Progenitor cell of endocrine pancreas (in vitro differentiated cells): ENCODE measurements around the gene CHD1L. TPM values are rescaled to one million over a fixed set of nuclear protein-coding genes. Genes with fewer than 3 reads are reported as not detected.

Experiments
- DNase-seq: peaks from one replicate; pipeline ENCODE4 v3.0.0; 2021; ENCODE audit warnings: low spot score; ENCODE audit not compliant: unreplicated experiment
- H3K27ac Mint-ChIP-seq: 2 replicates; pipeline ENCODE4 v1.8.0; 2021; ENCODE audit warnings: mild to moderate bottlenecking, moderate library complexity, mixed read lengths
- H3K27me3 Mint-ChIP-seq: 2 replicates; pipeline ENCODE4 v1.8.0; 2021; ENCODE audit warnings: mixed read lengths
- H3K36me3 Mint-ChIP-seq: 2 replicates; pipeline ENCODE4 v1.8.0; 2022; ENCODE audit warnings: mixed read lengths; ENCODE audit not compliant: insufficient read depth
- H3K4me1 Mint-ChIP-seq: 2 replicates; pipeline ENCODE4 v1.8.0; 2021; ENCODE audit warnings: low read depth, mixed read lengths
- H3K4me3 Mint-ChIP-seq: 2 replicates; pipeline ENCODE4 v1.8.0; 2021; ENCODE audit warnings: low read depth, mild to moderate bottlenecking, moderate library complexity, mixed read lengths
- H3K9me3 Mint-ChIP-seq: 2 replicates; pipeline ENCODE4 v1.8.0; 2021; ENCODE audit warnings: low read depth, mixed read lengths
- total RNA-seq: library from RNA; stranded (reverse); gene quantifications from 2 replicates; pipeline ENCODE4 v1.2.1, GENCODE V29; 2021
- TF ChIP-seq, protein P1 (sequence below): fragments of 200-600 bp; sonication (generic); IDR thresholded peaks from one replicate; pipeline ENCODE4 v1.5.0; 2021; ENCODE audit warnings: antibody characterized with exemption, mild to moderate bottlenecking; ENCODE audit not compliant: unreplicated experiment

The CHD1L gene
- total RNA-seq, 1 donor from 2014 or later: 79.6 TPM

- peaks cover 11% of the 10 kb centered on the region for H3K4me1 Mint-ChIP-seq
- TF ChIP-seq, protein P1, sequence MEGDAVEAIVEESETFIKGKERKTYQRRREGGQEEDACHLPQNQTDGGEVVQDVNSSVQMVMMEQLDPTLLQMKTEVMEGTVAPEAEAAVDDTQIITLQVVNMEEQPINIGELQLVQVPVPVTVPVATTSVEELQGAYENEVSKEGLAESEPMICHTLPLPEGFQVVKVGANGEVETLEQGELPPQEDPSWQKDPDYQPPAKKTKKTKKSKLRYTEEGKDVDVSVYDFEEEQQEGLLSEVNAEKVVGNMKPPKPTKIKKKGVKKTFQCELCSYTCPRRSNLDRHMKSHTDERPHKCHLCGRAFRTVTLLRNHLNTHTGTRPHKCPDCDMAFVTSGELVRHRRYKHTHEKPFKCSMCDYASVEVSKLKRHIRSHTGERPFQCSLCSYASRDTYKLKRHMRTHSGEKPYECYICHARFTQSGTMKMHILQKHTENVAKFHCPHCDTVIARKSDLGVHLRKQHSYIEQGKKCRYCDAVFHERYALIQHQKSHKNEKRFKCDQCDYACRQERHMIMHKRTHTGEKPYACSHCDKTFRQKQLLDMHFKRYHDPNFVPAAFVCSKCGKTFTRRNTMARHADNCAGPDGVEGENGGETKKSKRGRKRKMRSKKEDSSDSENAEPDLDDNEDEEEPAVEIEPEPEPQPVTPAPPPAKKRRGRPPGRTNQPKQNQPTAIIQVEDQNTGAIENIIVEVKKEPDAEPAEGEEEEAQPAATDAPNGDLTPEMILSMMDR: no peak
- H3K27me3 Mint-ChIP-seq: no peaks in the 10 kb centered on the region
- H3K27ac Mint-ChIP-seq: peak overlapping the region; percentile 43
- peaks cover 8% of the 10 kb centered on the region for H3K9me3 Mint-ChIP-seq
- peaks cover 15% of the 10 kb centered on the region for H3K36me3 Mint-ChIP-seq
- no peak overlapping the region for H3K4me3 Mint-ChIP-seq
- no peak for DNase-seq
Measured at GRCh38 chr1:147252540-147252939, 10.1 kb downstream of the CHD1L start.

DNA sequence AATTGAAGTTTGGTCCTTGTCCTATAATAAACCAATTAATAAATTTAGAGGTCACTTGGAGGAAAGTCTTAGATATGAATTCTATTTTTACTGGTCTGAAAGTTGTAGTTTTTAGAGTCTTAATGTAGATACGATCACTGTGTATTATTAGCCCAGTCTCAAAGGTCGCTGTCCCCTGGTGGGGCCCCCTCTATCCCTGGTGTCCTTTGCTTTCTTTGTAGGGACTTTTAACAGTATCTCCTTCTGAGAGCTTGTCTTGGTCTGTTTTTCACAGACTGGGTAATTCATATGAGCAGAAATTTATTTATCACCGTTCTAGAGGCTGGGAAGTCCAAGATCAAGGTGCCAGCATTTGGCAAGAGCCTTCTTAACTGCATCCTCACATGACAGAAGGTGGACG, 18.5 kb downstream of the CHD1L start:
- H3K36me3 Mint-ChIP-seq: peaks cover 22% of the 10 kb centered on the region
- H3K27ac Mint-ChIP-seq: no peak overlapping the region

GRCh38 chr1:147264158-147264768, 21.8 kb downstream of the CHD1L start:
- H3K27me3 Mint-ChIP-seq: no peaks in the 10 kb centered on the region
- H3K36me3 Mint-ChIP-seq: peaks cover 39% of the 10 kb centered on the region
- no peak for DNase-seq
- TF ChIP-seq, protein P1: no peak
- no peaks in the 10 kb centered on the region for H3K9me3 Mint-ChIP-seq
- H3K27ac Mint-ChIP-seq: no peak overlapping the region
- H3K4me1 Mint-ChIP-seq: no peaks in the 10 kb centered on the region
- no peak overlapping the region for H3K4me3 Mint-ChIP-seq

More for the DNA sequence above, 18.5 kb downstream of the CHD1L start:
- TF ChIP-seq, protein P1: no peak
- no peak for DNase-seq
- H3K27me3 Mint-ChIP-seq: no peaks in the 10 kb centered on the region
- H3K4me3 Mint-ChIP-seq: no peak overlapping the region
- peaks cover 2% of the 10 kb centered on the region for H3K4me1 Mint-ChIP-seq
- H3K9me3 Mint-ChIP-seq: no peaks in the 10 kb centered on the region

DNA sequence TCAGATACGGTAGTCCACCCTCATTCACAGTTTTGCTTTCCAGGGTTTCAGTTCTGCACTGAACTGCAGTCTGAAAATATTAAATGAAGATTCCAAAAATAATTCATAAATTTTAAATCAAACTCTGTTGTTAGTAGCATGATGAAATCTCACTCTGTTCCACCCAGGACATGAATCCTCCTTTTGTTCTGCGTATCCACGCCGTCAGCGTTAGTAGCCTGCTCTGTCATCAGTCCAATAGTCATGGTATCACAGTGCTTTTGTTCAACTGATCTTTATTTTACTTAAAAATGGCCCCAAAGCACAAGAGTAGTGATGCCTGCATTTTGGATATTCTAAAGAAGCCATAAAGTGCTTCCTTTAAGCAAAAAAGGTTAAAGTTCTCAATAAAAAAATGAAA, 23.9 kb downstream of the CHD1L start:
- Mint-ChIP-seq H3K36me3 (peaks cover 30% of the 10 kb centered on the region), H3K27ac (no peak overlapping the region)

GRCh38 chr1:147267711-147268110, 25.2 kb downstream of the CHD1L start:
- Mint-ChIP-seq H3K27me3 (no peaks in the 10 kb centered on the region), H3K4me3 (no peak overlapping the region), H3K27ac (no peak overlapping the region), H3K9me3 (no peaks in the 10 kb centered on the region), H3K36me3 (peaks cover 30% of the 10 kb centered on the region), H3K4me1 (no peaks in the 10 kb centered on the region)
- TF ChIP-seq, protein P1: no peak
- no peak for DNase-seq

More for the DNA sequence above, 23.9 kb downstream of the CHD1L start:
- no peaks in the 10 kb centered on the region for H3K4me1 Mint-ChIP-seq
- H3K9me3 Mint-ChIP-seq: no peaks in the 10 kb centered on the region
- H3K27me3 Mint-ChIP-seq: no peaks in the 10 kb centered on the region
- no peak overlapping the region for H3K4me3 Mint-ChIP-seq
- DNase-seq: no peak
- TF ChIP-seq, protein P1: no peak
